NOMO-1 (cell line): ENCODE data around the gene ASPSCR1.
"Not testable (repeated sequence)": the region's sequence is repeated elsewhere in the genome, so short reads cannot be mapped to it uniquely, and the experiment has no call there.

ENCODE experiments used
- DNase-seq, 2 experiments: peaks; one replicate each; lab custom pipeline; 2025; ENCODE audit not compliant: unreplicated experiment in 2 of 2; lab: John Stamatoyannopoulos, UW

Gene ASPSCR1

GRCh38 chr17:81941484-81942166, 35.8 kb upstream of the ASPSCR1 start:
- no peak for DNase-seq

- no peak for DNase-seq
These were observed 35.3 kb upstream of the ASPSCR1 start for GRCh38 chr17:81942167-81942553.

GRCh38 chr17:81944858-81945257, 32.6 kb upstream of the ASPSCR1 start:
- DNase-seq: no peak

GRCh38 chr17:81947189-81947588, 30.2 kb upstream of the ASPSCR1 start, which contains the start of gene MYADML2:
Gene MYADML2, minus strand, starts transcription at chr17:81947233. Its CDS starts 5,492 bp downstream, at chr17:81941741.
- DNase-seq: no peak

- no peak for DNase-seq
These were observed 28.6 kb upstream of the ASPSCR1 start for GRCh38 chr17:81948635-81949378.

- no peak for DNase-seq
These were observed 26.9 kb upstream of the ASPSCR1 start for GRCh38 chr17:81950501-81950900.

- DNase-seq: no peak
These were observed 25.4 kb upstream of the ASPSCR1 start for GRCh38 chr17:81951785-81952684.

GRCh38 chr17:81952792-81953228, 24.6 kb upstream of the ASPSCR1 start:
- no peak for DNase-seq

- not testable (repeated sequence) for DNase-seq
These were observed 24.0 kb upstream of the ASPSCR1 start for GRCh38 chr17:81953443-81953842.

GRCh38 chr17:81954131-81955057, 23.0 kb upstream of the ASPSCR1 start:
- no peak for DNase-seq

GRCh38 chr17:81955058-81955681, 22.3 kb upstream of the ASPSCR1 start:
- DNase-seq: no peak

GRCh38 chr17:81955756-81956544, 21.5 kb upstream of the ASPSCR1 start:
- DNase-seq: no peak

GRCh38 chr17:81956607-81957589, 20.5 kb upstream of the ASPSCR1 start:
- no peak for DNase-seq

GRCh38 chr17:81957691-81958432, 19.6 kb upstream of the ASPSCR1 start:
- DNase-seq: no peak

- DNase-seq: no peak
These were observed 18.6 kb upstream of the ASPSCR1 start for GRCh38 chr17:81958633-81959342.

- DNase-seq: peak; percentile 57 to 65
These were observed 17.9 kb upstream of the ASPSCR1 start for GRCh38 chr17:81959362-81960129.
